ENCODE measurements around the gene ITPR2.

ITPR2 gene

GRCh38 chr12:26623136-26623535 lies 209.9 kb downstream of the ITPR2 start:
- ChIA-PET POLR2A (no interaction called here), CTCF (interaction anchor here (2.5 kb wide), 1 partner anchor 9 kb away, joined by 12 read pairs; no protein-coding TSS in a partner anchor)
- TF ChIP-seq CTCF (IDR thresholded peaks at IDR 0.05; ENCODE audit: control extremely low read depth, extremely low read depth, low read depth, missing control alignments), result no peak
- DNase-seq (ENCODE audit: extremely low spot score), result no peak

GRCh38 chr12:26622601-26623000 lies 210.4 kb downstream of the ITPR2 start:
- DNase-seq (ENCODE audit: extremely low spot score), result no peak
- CTCF ChIA-PET, result interaction anchor here (1.0 to 2.5 kb wide), 2 partner anchors 9 to 10 kb away, joined by 3 to 12 read pairs; no protein-coding TSS in a partner anchor
- no peak for TF ChIP-seq CTCF (IDR thresholded peaks at IDR 0.05; ENCODE audit: control extremely low read depth, extremely low read depth, low read depth, missing control alignments)
- POLR2A ChIA-PET, result no interaction called here

- CTCF ChIA-PET, result interaction anchor here (1.0 kb wide), 1 partner anchor 10 kb away, joined by 3 read pairs; no protein-coding TSS in a partner anchor
- DNase-seq (ENCODE audit: extremely low spot score), result no peak
- POLR2A ChIA-PET, result no interaction called here
- no peak for TF ChIP-seq CTCF (IDR thresholded peaks at IDR 0.05; ENCODE audit: control extremely low read depth, extremely low read depth, low read depth, missing control alignments)
Measured at GRCh38 chr12:26621932-26622331, 211.1 kb downstream of the ITPR2 start.

- TF ChIP-seq CTCF (IDR thresholded peaks at IDR 0.05; ENCODE audit: control extremely low read depth, extremely low read depth, low read depth, missing control alignments), result no peak
- POLR2A ChIA-PET, result no interaction called here
- DNase-seq (ENCODE audit: extremely low spot score), result no peak
- CTCF ChIA-PET, result interaction anchor here (1.6 kb wide), 1 partner anchor 18 kb away, joined by 3 read pairs; no protein-coding TSS in a partner anchor
Measured at GRCh38 chr12:26620907-26621306, 212.1 kb downstream of the ITPR2 start.

GRCh38 chr12:26617513-26617912 lies 215.5 kb downstream of the ITPR2 start:
- no peak for DNase-seq (ENCODE audit: extremely low spot score)
- CTCF ChIA-PET, result interaction anchor here (1.0 to 1.8 kb wide), 4 partner anchors 8 to 32 kb away, joined by 3 to 7 read pairs (median 4); no protein-coding TSS in a partner anchor
- POLR2A ChIA-PET, result no interaction called here
- TF ChIP-seq CTCF (IDR thresholded peaks at IDR 0.05; ENCODE audit: control extremely low read depth, extremely low read depth, low read depth, missing control alignments), result no peak

- CTCF ChIA-PET, result interaction anchor here (0.8 to 3.0 kb wide), 20 partner anchors 9 to 522 kb away, joined by 3 to 27 read pairs (median 4); no protein-coding TSS in a partner anchor
- peak; percentile 14 for DNase-seq (ENCODE audit: extremely low spot score)
- POLR2A ChIA-PET, result no interaction called here
- peak; percentile 58 for TF ChIP-seq CTCF (IDR thresholded peaks at IDR 0.05; ENCODE audit: control extremely low read depth, extremely low read depth, low read depth, missing control alignments)
Measured at GRCh38 chr12:26614011-26614616, 218.9 kb downstream of the ITPR2 start.

All from GM10248 (cell line).